ENCODE results near the gene ANKRD65.

- TF ChIP-seq CTCF (conservative IDR thresholded peaks at IDR 0.05) = no peak
- no peak for TF ChIP-seq ZFX (IDR thresholded peaks at IDR 0.05)
Observed at GRCh38 chr1:1429671-1430073, 8.6 kb upstream of the ANKRD65 start.
